Measurements from ENCODE around the gene RIPOR2. TPM values are rescaled to one million over a fixed set of nuclear protein-coding genes. Genes with fewer than 3 reads are reported as not detected.

The RIPOR2 gene
- polyA plus RNA-seq (2013, experiment 1 of 2; ENCODE audit: insufficient read length), result 1.4 TPM
- polyA plus RNA-seq (2013, experiment 2 of 2; ENCODE audit: insufficient read length), result 1.5 TPM

GRCh38 chr6:24935366-24936152 is at the start of gene RIPOR2:
TSS of gene RIPOR2 (minus strand) at chr6:24935960. CDS start at chr6:24935898, 62 bp downstream.
- no peak for DNase-seq

DNA sequence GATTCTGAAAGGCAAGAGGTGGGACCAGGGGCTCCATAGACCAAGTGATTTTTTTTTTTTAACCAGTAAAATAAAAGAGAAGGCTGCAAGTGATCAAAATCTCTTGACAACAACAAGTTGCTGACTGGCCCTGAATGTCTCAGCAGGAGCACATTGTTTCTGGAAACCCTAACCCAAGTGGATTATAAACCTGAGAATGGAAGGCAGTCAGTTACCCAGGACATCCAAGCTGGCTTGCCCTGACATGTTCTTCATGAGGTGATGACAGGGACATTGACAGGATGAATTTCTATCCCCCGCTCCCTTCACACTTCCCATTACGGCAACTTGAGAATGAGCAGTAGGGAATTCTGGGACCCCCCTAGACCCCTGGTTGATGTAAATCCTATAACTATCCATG is 49.6 kb upstream of the RIPOR2 start:
- DNase-seq, result no peak

GRCh38 chr6:24982231-24982630 is 46.5 kb upstream of the RIPOR2 start:
- peak; percentile 82 for DNase-seq

DNA sequence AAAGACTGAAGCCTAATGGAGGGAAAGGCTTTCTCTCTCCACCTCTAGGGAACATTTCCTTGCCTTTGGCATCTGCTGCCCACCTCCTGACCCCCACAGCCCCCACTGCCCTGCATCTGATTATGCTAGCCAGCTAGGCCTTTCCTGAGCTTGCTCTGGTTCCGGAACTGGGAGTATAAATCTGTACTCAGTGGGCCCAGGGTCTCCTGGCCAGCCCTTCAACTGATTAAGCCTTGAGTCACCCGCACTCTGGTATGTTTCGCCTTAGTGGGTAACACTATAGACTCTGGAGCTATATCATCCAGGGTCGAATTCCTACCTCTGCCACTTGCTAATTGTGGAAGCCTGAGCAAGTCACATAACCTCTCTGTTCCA is 45.6 kb upstream of the RIPOR2 start:
- DNase-seq, result peak; percentile 78

DNA sequence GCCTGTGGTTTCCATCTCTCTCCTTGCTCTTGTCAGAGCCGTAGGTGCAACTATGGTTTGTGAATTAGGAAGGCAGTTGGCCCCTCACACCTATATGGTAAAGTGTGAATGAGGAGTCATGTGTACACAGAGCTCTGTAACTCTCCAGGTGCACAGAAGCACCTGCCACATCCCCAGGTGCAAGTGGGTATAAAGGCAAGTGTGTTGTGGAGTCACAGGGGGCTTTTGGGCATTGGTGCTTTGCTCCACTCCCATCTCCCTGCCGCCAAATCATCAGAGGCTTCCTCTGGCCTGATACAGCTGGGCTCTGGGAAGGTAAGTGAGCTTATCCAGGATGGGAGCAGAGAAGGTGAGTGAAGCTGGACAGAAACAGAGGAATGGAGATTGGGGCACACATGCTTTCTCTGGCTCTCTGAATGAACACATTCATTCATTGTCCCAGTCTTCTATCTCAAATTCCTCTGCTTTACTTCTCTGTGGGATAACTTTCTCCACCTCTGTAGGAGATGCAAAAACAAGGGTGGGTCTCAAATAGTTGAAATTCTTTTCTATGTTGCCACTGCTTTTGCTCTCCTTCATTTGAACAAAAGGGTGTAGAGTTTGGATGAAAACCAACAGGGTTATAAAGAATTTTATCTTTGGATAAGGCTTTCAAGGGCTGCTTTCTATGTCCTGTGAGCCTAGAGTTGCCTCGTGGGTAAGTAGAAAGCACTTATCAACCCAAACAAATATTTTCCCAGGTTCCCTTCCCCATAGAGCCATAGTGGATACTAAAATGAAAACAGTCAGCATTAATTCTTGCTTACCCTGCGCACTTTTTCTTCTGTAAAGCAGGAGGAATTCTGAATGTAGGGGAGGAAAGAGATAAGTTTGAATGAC is 45.0 kb upstream of the RIPOR2 start:
- DNase-seq, result peak; percentile 56

GRCh38 chr6:24979176-24979575 is 43.4 kb upstream of the RIPOR2 start:
- no peak for DNase-seq

DNA sequence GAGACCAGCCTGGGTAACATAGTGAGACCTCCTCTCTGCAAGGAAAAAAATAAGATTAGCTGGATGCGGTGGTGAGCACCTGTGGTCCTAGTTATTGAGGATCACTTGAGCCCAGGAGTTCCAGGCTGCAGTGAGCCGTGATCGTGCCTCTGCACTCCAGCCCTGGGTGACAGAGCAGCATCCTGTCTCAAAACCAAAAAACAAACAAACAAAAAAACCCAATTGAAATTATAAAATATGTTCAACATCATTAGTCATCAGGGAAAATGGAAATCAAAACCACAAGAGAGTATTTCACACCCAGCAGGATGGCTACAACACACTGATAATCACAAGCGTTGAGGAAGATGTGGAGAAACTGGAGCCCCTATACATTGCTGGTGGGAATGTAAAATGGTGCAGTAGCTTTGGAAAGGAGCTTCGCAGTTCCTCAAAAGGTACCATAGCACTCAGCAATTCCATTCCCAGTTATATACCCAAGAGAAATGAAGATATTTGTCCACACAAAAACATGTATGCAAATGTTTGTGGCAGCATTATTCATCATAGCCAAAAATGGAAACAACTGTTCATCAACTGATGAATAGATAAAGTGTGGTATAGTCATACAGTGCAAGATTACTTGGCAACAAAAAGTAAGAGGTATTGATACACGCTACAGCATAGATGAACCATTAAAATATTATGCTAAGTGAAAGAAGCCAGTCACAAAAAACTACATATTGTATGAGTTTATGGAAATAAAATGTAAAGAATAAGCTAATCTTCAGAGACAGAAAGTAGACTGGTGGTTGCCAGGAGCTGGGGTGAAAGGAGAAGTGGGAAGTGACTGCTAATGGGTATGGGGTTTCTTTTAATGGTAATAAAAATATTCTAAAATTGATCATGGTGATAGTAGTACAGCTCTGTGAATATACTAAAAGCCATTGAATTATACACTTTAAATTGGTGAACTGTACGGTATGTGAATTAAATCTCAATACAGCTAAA is 38.7 kb upstream of the RIPOR2 start:
- DNase-seq, result no peak

DNA sequence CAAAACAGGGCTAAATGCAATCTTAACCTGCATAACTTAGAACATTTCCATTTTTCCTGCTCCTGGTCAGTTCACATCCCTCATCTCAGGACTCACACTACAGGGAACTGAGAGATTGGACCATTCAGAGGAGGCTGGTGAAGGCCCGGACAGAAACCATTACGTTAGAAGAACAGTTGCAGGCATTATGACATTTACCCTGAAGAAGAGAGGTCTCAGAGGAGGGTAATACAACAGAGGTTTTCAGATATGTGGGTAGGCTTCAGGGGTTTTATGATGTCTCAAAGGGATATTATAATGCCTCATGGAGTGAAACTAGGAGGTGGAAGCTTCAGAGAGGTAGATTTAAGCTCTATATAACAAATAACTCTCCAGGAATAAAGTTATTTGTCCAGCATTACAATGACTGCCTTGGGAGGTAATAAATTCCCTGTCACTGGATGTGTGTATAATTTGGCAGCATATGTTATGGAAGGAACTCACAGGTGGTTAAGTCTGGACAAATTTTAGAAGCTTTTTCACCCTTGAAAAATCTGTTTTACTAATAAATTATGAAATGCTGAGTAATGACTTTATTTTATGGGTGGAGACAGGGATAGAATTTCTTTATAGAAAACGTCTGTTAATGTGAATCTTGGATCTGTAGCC is 36.7 kb upstream of the RIPOR2 start:
- peak; percentile 35 for DNase-seq

GRCh38 chr6:24971067-24971466 is 35.3 kb upstream of the RIPOR2 start:
- no peak for DNase-seq

DNA sequence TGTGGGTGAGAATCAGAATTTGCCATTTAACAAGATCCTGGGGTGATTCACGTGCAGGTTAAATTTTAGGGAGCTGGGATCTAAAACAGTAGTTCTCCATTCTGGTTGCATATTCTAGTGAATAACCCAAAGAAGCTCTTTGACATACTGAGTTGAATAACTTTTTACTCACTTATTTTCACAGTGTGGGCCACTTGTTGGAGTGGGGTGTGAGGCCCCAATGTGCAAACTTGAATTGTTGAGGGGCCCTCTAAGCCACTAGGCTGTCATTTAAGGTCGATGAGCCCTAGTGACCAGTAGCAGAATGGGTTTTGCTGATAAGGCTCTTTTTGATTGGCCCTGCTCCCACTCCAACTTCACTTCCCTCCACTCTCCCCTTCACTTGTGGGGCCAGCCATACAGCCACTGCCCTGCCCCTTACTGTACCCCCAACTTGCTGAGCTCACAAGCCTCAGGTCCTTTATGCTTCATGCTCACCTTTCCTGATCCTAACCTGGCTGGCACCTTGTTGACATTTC is 33.6 kb upstream of the RIPOR2 start:
- no peak for DNase-seq

DNA sequence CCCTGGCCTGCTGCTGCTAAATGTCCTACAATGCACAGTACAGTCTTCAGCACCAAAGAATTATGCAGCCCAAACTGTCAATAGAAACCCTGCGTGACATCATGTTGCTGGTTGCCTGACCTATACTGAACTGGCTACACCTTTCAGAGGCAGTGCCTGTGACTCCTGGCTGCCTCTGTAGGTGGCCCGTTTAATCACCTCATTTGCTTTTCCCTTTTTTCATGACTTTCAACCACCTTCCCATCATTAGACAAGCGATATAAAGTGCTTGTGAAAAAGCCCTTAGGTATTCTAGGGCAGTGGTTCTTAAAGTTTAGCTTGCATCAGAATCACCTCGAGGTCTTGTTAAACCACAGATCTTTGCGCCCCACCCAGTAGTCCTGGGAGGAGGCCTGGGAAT is 33.0 kb upstream of the RIPOR2 start:
- DNase-seq, result no peak

GRCh38 chr6:24967211-24967610 is 31.5 kb upstream of the RIPOR2 start:
- DNase-seq, result no peak

DNA sequence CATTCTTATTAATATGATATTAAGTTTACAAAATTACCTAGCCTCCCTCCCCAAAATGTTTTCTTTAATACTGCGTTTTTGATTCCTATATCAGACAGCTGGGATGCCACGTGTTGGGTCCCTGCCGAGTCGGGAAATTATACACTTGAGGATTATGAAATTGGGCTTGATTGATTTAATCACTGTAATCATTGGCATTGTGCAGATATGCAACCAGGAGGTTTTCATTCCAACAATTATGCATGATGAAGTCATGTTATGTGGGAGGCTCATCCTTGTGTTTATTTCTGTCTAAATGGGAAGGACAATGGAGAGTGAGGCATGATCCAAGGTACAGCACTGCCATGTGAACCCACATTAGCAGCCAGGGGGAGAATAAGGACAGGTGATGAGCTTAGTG is 30.6 kb upstream of the RIPOR2 start:
- DNase-seq, result no peak

- DNase-seq, result no peak
These were observed 28.3 kb upstream of the RIPOR2 start for GRCh38 chr6:24963887-24964570.

DNA sequence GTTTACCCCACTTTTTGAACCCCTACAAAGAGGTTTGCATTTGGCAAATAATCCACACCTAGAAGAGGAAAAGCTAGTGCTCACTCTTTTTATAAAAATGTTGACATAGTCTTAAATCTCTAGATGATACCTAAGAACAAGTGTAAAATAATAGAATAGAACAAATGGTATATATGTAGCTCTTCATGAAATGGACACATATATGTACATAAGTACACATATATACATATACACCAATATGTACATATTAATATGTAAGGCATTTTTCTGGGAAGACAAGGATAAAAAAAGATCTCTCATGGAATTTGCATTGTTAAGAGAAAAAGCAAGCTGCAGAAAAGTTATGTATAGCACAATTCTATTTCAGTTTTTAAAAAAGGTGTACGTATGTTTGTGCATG is 27.6 kb upstream of the RIPOR2 start:
- DNase-seq, result no peak

GRCh38 chr6:24961852-24962251 is 26.1 kb upstream of the RIPOR2 start:
- DNase-seq, result no peak

GRCh38 chr6:24960991-24961475 is 25.3 kb upstream of the RIPOR2 start:
- no peak for DNase-seq

DNA sequence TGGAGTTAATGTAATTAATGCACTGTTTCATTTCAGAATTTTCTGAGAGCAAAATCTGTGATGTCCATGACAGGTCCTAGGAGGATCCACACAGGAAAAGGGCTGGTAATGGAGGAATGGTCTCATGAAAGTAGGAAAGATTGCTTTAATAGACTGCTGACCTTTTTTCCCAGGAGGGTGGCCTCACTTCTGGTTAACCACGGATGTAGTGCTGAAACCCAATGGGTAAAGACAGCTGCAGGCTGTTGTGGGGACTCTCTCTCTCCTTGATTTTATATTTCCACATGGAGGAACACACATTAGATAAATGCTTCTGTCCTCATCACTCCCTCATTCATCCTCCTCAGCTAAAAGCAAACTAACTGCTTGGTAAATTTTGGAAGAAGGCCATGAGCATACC is 23.6 kb upstream of the RIPOR2 start:
- DNase-seq, result no peak

DNA sequence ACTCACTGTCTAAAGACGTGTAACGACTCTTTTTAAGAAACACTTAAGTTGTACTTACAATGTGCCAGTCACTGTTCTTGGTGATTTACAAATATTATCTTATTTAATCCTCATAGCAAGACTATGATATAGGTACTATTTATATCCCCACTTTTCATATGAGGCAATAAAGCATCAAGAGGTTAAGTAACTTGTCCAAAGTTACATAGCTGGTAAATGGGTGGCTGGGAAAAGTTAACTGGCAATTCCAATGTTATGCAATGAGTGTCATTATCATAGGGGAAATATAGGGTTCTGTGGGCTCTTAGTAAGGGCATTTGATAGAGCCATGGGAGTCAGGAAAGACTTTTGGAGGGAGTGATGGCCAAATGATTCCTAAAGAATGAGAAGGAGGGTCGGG is 21.4 kb upstream of the RIPOR2 start:
- DNase-seq, result no peak

GRCh38 chr6:24953726-24954125 is 18.0 kb upstream of the RIPOR2 start:
- DNase-seq, result no peak

DNA sequence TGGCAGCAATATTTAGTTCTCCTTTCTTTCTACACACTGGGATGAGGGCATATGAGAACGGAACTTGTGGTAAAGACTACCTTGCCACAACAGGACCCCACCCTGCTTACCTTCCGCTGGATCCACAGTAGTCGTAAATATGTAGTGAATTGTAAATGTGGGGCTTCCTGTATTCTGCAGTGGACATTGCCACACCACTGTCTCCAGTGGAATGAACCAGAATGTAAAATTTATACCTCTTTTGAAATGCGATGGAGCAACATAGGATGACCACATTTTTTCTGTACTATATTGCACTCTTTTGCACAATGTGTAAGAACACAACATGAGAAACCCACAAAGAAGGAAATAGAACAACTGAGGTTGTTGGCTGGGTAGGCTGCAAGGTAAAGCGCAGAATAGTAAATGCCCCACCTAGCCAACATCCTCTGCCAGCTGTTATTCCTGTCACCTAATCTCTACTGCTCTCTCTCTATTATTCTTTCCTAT is 16.1 kb upstream of the RIPOR2 start:
- DNase-seq, result no peak
